Fibroblast of pulmonary artery (primary cell): ENCODE data around the gene TCF7L2.

Experiments
- DNase-seq: peaks from one replicate; pipeline ENCODE4 v3.0.0-alpha.2; 2010; ENCODE audit warnings: low read depth
- H3K4me3 ChIP-seq: replicated peaks from 2 replicates; pipeline ENCODE4 v1.5.1; 2011; ENCODE audit warnings: low read depth, mild to moderate bottlenecking, control low read depth, low read length, moderate library complexity
- TF ChIP-seq, protein P1 (sequence below): IDR thresholded peaks from 2 replicates; pipeline ENCODE4 v1.5.1; 2011; ENCODE audit warnings: mild to moderate bottlenecking, control low read depth, low read length, inconsistent platforms; ENCODE audit errors: missing control alignments

The TCF7L2 gene

GRCh38 chr10:112972606-112973005, 22.6 kb downstream of the TCF7L2 start:
- DNase-seq: no peak
- TF ChIP-seq, protein P1, sequence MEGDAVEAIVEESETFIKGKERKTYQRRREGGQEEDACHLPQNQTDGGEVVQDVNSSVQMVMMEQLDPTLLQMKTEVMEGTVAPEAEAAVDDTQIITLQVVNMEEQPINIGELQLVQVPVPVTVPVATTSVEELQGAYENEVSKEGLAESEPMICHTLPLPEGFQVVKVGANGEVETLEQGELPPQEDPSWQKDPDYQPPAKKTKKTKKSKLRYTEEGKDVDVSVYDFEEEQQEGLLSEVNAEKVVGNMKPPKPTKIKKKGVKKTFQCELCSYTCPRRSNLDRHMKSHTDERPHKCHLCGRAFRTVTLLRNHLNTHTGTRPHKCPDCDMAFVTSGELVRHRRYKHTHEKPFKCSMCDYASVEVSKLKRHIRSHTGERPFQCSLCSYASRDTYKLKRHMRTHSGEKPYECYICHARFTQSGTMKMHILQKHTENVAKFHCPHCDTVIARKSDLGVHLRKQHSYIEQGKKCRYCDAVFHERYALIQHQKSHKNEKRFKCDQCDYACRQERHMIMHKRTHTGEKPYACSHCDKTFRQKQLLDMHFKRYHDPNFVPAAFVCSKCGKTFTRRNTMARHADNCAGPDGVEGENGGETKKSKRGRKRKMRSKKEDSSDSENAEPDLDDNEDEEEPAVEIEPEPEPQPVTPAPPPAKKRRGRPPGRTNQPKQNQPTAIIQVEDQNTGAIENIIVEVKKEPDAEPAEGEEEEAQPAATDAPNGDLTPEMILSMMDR: no peak
- H3K4me3 ChIP-seq: no peak overlapping the region

DNA sequence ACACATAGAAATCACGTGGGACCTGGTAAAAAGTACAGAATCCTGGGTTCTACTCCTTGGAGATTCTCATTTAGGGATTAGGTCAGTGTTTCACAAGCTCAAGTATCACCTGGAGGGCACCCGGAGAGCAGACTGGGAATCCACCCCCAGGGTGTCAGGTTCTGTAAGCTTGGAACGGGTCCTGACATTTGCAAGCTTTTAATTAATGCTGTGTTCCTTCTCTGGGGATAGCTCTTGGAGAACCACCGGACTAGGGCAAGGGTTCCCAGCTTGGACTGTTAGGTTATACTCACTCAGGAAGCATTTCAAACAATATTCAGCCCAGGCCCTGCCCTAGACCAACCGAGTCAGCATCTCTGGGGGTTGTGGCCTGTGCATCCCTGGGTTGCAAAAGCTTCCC, 23.0 kb downstream of the TCF7L2 start:
- TF ChIP-seq, protein P1: no peak
- no peak overlapping the region for H3K4me3 ChIP-seq
- no peak for DNase-seq

DNA sequence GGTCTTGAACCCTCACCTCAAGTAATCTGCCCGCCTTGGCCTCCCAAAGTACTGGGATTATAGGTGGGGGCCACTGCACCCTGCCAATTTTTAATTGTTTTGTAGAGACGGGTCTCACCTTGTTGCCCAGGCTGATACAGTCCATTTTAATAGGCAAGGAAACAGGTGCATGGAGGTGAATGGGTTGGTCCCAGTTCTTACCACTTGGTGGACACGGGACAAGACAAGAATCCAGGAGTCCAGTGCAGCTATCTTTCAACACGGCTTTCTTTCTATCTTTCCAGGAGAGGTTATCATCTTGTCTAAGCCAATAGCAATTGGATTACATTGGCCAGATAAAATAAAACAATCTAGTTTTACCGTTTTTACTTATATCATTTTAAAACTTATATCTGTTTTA, 23.8 kb downstream of the TCF7L2 start:
- no peak for DNase-seq
- no peak overlapping the region for H3K4me3 ChIP-seq
- TF ChIP-seq, protein P1: no peak

GRCh38 chr10:112977426-112977898, 27.4 kb downstream of the TCF7L2 start:
- DNase-seq: no peak
- TF ChIP-seq, protein P1: no peak

GRCh38 chr10:112979927-112980326, 29.9 kb downstream of the TCF7L2 start:
- TF ChIP-seq, protein P1: no peak

More at GRCh38 chr10:112977426-112977898, 27.4 kb downstream of the TCF7L2 start:
- no peak overlapping the region for H3K4me3 ChIP-seq

GRCh38 chr10:112980937-112981336, 30.9 kb downstream of the TCF7L2 start:
- no peak for DNase-seq
- TF ChIP-seq, protein P1: no peak
- H3K4me3 ChIP-seq: no peak overlapping the region

More at GRCh38 chr10:112979927-112980326, 29.9 kb downstream of the TCF7L2 start:
- no peak overlapping the region for H3K4me3 ChIP-seq
- no peak for DNase-seq

DNA sequence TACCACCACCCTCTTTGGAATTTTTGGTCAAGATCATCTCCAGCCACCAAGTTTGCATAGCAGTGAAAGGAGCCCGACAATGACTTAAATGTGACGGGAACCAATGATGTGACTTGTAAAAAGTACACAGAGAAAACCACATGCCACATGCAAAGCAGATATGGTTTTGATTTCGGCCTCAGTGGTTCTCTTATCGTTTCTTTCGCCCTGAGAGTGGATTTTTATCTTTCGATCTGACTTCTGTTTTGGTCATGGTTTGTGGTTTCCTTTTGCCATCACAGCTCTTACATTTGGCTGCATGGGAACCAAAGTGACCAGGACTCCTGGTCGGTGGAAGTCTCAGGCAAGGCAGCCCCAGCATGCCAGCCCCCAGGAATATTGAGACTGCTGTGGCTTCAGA, 31.5 kb downstream of the TCF7L2 start:
- TF ChIP-seq, protein P1: no peak
- DNase-seq: no peak
- H3K4me3 ChIP-seq: no peak overlapping the region
